Tibial artery (tissue), 4 donors: Measurements from ENCODE around the gene NPDC1.

Experiments used
- DNase-seq, 2 donors: peaks; one replicate each; pipeline ENCODE4 v3.0.0-alpha.2; 2019
- H3K27ac ChIP-seq, 2 donors: fragments of 200-600 bp; sonication (generic) in 1 of 2; 1 replicate in 1 of 2; 2 replicates in 1 of 2; pipeline ENCODE4 v1.5.1; 2018 to 2019; ENCODE audit warnings: mild to moderate bottlenecking in 1 of 2
- H3K27me3 ChIP-seq, 2 donors: fragments of 200-600 bp; sonication (generic) in 1 of 2; one replicate each; pipeline versions ENCODE4 v1.5.1 to v1.6.0; 2016 to 2019
- H3K36me3 ChIP-seq, 3 donors: fragments of 200-600 bp; sonication (generic) in 2 of 3; one replicate each; pipeline ENCODE4 v1.5.1; 2016 to 2019; ENCODE audit warnings: mild to moderate bottlenecking in 2 of 3
- H3K4me1 ChIP-seq, 4 donors: fragments of 200-600 bp; sonication (generic) in 2 of 4; 1 replicate in 3 of 4; 2 replicates in 1 of 4; pipeline ENCODE4 v1.5.1; 2016 to 2019
- H3K4me3 ChIP-seq, 2 donors: fragments of 200-600 bp; sonication (generic) in 1 of 2; 1 replicate in 1 of 2; 2 replicates in 1 of 2; pipeline ENCODE4 v1.5.1; 2018 to 2019; ENCODE audit warnings: mild to moderate bottlenecking in 2 of 2
- H3K9me3 ChIP-seq, 3 donors: fragments of 200-600 bp; sonication (generic) in 1 of 3; one replicate each; pipeline ENCODE4 v1.5.1; 2016 to 2019
- intact Hi-C: fragments of 100-400 bp; cut with DNase I; formaldehyde crosslinking; loops from one replicate; pipeline ENCODE4 v1.15.0; 2023; ENCODE audit warnings: low total_unique reads
- TF ChIP-seq, protein P1 (sequence below), 2 experiments: fragments of 200-600 bp in 1 of 2; fragments of 450-650 bp in 1 of 2; IDR thresholded peaks; one replicate each; pipeline ENCODE4 v1.5.1; 2017 to 2019; ENCODE audit warnings: antibody characterized with exemption in 2 of 2, mild to moderate bottlenecking in 1 of 2, moderate library complexity in 1 of 2

NPDC1 gene, protein sequence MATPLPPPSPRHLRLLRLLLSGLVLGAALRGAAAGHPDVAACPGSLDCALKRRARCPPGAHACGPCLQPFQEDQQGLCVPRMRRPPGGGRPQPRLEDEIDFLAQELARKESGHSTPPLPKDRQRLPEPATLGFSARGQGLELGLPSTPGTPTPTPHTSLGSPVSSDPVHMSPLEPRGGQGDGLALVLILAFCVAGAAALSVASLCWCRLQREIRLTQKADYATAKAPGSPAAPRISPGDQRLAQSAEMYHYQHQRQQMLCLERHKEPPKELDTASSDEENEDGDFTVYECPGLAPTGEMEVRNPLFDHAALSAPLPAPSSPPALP

DNA sequence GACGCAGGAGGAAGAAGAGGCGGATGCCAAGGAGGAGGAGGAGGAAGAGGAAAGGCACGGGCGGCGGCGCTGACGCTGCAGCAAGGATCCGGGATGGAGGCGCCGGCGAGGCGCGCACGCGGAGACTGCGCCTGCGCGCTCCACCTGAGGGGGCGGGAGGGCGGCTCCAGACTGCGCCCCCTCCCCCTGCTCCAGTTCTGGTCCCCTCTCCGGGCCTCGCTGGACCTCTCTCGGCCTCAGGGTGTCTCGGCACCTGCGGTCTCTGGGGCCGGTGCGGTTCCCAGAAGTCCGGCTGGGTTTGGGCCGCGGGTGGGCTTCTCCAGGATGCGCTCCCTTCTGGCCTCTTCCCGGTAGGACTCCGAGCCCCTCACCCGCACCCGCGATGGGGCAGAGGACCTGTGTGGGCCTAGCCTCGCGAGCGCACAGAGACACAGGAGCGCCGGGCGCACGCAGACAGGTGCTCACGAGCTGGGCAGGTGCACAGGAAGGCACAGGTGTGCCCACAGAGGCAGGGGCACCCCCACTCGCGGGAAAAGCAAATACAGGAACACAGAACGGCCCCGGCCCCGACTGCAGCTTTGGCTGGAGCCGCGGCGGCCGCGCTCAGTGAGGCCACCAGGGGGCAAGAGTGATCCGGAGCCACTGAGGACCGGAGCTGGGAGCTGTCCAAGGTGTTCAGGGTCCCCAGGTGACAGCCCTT is at the start of gene NPDC1:
TSS of gene NPDC1 (minus strand) at position 90 of the 700 bp plus-strand sequence. CDS start 188 bp downstream, outside the sequence.
- TF ChIP-seq, protein P1, sequence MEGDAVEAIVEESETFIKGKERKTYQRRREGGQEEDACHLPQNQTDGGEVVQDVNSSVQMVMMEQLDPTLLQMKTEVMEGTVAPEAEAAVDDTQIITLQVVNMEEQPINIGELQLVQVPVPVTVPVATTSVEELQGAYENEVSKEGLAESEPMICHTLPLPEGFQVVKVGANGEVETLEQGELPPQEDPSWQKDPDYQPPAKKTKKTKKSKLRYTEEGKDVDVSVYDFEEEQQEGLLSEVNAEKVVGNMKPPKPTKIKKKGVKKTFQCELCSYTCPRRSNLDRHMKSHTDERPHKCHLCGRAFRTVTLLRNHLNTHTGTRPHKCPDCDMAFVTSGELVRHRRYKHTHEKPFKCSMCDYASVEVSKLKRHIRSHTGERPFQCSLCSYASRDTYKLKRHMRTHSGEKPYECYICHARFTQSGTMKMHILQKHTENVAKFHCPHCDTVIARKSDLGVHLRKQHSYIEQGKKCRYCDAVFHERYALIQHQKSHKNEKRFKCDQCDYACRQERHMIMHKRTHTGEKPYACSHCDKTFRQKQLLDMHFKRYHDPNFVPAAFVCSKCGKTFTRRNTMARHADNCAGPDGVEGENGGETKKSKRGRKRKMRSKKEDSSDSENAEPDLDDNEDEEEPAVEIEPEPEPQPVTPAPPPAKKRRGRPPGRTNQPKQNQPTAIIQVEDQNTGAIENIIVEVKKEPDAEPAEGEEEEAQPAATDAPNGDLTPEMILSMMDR (IDR thresholded peaks at IDR 0.05), result peak; percentile 60 to 68
- Histone ChIP-seq H3K4me3 (peak within 1 kb of the TSS; percentile 54 to 57), H3K27ac (peak within 1 kb of the TSS in 1 of 2 donors; percentile 51), H3K4me1 (peaks cover 0 to 47% (median 21%) of the 10 kb centered on the region in 4 donors), H3K9me3 (no peaks in the 10 kb centered on the region), H3K36me3 (peaks cover 0 to 4% (median 0%) of the 10 kb centered on the region in 3 donors), H3K27me3 (peaks cover 0 to 46% of the 10 kb centered on the region in 2 donors)
- peak; percentile 66 to 80 for DNase-seq
- intact Hi-C loops, result no loop called here

DNA sequence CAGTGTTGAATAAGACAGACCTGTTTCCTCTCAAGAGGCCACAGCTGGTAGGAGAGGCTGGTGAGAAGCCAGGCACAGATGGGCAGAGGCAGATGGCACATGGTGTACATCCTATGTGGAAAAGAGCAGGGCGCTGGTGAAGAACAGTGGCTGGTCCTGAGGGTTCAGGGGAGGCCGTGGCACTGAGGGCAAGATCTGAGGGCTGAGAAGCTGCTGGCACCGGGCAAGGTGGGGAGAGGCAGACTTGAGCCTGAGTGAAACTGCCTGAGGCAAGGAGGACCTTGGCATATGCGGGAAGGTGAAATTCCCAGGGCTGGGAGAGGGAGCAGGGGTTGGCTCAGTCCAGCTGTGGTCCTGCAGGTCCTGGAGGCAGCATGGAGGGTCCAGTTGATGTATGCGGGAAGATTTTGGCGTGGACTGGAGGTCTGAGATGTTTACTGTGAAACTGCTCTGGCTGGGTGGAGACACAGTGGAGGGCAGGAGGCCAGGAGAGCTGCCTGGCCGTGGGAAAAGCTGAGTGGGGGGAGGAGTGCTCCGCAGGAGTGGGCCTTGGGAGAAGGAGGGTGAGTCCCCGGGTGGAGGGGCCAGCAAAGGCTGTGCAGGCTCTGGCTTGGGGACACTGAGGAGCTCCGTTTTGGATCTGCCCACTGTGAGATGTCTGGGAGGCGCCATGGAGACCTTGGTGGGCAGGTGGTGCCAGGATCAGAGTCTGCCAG is 43.4 kb upstream of the NPDC1 start:
- Histone ChIP-seq H3K9me3 (no peaks in the 10 kb centered on the region), H3K4me3 (no peak overlapping the region), H3K27me3 (no peaks in the 10 kb centered on the region), H3K27ac (no peak overlapping the region), H3K4me1 (peaks cover 0 to 46% (median 14%) of the 10 kb centered on the region in 4 donors), H3K36me3 (peaks cover 0 to 44% (median 21%) of the 10 kb centered on the region in 3 donors)
- TF ChIP-seq, protein P1 (IDR thresholded peaks at IDR 0.05), result no peak
- intact Hi-C loops, result no loop called here
- no peak for DNase-seq

DNA sequence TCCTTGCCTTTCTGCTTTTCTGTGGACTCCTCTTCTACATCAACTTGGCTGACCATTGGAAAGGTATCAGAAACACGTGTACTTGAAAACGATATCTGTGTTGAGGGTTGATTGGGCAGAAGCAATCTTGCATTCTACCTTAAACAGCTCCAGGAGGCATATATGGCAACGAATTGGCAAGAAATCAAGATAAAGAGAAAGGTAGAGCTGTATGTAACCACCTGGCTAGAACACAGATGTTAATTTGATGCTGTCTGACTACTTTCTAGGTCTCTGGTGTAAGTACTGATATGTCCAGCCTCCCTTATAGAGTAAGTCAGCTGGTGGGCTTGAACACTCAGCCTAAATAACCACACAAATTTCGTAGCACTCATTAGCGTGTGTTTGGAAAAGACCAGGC is 42.1 kb upstream of the NPDC1 start:
- no peak for DNase-seq
- Histone ChIP-seq H3K36me3 (peaks cover 0 to 38% (median 21%) of the 10 kb centered on the region in 3 donors), H3K9me3 (no peaks in the 10 kb centered on the region), H3K27me3 (no peaks in the 10 kb centered on the region), H3K4me3 (no peak overlapping the region), H3K27ac (no peak overlapping the region), H3K4me1 (peaks cover 0 to 46% (median 14%) of the 10 kb centered on the region in 4 donors)
- TF ChIP-seq, protein P1 (IDR thresholded peaks at IDR 0.05), result no peak
- intact Hi-C loops, result no loop called here

DNA sequence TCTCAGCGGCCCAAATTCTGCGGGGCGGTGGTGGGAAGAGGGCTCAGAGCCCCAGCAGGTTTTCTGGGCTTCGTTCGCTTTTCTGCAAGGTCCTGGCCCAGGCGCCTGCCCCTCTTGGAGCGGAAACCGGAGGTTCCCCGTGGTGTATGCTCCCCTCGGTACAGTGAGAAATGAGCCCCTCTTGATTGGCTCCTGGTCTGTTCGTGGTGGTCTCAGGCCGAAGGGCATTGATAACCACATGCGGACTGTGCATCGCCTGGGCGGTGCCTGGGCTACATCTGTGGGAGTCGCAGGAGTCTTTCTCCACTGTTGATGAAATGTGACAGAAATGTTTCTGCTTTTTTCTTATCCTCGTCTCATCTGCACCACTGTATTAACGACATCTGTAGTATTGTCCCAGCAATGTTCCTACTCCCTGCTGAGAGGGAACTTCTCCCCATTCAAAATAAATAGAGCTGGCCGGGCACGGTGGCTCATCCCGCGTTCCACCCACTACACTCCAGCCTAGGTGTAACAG is 41.5 kb upstream of the NPDC1 start:
- DNase-seq, result no peak
- H3K27ac ChIP-seq, result peak overlapping the region; percentile 86 to 93
- TF ChIP-seq, protein P1 (IDR thresholded peaks at IDR 0.05), result no peak
- H3K36me3 ChIP-seq, result peaks cover 0 to 38% (median 18%) of the 10 kb centered on the region in 3 donors
- H3K4me3 ChIP-seq, result peak overlapping the region; percentile 70 to 75
- H3K27me3 ChIP-seq, result peaks cover 0 to 2% of the 10 kb centered on the region in 2 donors
- intact Hi-C loops, result no loop called here
- H3K9me3 ChIP-seq, result no peaks in the 10 kb centered on the region
- H3K4me1 ChIP-seq, result peaks cover 0 to 46% (median 14%) of the 10 kb centered on the region in 4 donors
